ENCODE data around the gene S1PR2.
"Not testable (repeated sequence)": the region's sequence is repeated elsewhere in the genome, so short reads cannot be mapped to it uniquely, and the experiment has no call there.

Gene S1PR2

DNA sequence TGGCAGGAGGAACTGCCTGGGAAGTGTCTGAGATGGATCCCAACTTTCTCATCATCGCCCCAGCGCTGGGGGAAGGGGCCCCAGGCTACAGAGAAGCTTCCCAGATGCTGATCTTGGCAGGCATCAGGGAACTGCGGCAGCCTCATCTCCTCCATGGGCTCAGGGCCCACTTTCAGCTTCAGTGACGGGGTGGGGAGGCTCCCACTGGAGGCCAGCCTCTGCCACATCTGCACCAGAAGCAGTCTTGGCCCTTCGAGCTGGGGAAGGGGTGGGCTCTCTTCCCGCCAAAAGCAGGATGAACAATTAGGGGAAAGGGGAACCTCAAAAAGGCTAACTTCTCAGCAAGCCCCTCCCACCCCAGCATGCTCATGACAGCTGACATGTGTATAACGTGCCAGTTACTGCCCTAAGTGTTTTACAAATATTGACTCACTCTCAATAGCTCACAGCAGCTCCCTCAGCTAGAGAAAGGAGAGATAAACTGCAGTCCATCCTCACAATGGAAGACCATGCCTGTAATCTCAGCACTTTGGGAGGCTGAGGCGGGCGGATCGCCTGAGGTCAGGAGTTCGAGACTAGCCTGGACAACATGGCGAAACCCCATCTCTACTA, 7.1 kb upstream of the S1PR2 start:
- TF ChIP-seq, protein P1, sequence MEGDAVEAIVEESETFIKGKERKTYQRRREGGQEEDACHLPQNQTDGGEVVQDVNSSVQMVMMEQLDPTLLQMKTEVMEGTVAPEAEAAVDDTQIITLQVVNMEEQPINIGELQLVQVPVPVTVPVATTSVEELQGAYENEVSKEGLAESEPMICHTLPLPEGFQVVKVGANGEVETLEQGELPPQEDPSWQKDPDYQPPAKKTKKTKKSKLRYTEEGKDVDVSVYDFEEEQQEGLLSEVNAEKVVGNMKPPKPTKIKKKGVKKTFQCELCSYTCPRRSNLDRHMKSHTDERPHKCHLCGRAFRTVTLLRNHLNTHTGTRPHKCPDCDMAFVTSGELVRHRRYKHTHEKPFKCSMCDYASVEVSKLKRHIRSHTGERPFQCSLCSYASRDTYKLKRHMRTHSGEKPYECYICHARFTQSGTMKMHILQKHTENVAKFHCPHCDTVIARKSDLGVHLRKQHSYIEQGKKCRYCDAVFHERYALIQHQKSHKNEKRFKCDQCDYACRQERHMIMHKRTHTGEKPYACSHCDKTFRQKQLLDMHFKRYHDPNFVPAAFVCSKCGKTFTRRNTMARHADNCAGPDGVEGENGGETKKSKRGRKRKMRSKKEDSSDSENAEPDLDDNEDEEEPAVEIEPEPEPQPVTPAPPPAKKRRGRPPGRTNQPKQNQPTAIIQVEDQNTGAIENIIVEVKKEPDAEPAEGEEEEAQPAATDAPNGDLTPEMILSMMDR (IDR thresholded peaks at IDR 0.05; ENCODE audit: low read depth, low read length): no peak
- DNase-seq: no peak
- no peaks in the 10 kb centered on the region for H3K27me3 ChIP-seq (ENCODE audit: insufficient read depth, low read depth, severe bottlenecking)
- H3K9me3 ChIP-seq (ENCODE audit: severe bottlenecking): no peaks in the 10 kb centered on the region
- no peaks in the 10 kb centered on the region for H3K36me3 ChIP-seq
- H3K27ac ChIP-seq: no peak overlapping the region
- no peak overlapping the region for H3K4me3 ChIP-seq (ENCODE audit: low read depth, low read length)

DNA sequence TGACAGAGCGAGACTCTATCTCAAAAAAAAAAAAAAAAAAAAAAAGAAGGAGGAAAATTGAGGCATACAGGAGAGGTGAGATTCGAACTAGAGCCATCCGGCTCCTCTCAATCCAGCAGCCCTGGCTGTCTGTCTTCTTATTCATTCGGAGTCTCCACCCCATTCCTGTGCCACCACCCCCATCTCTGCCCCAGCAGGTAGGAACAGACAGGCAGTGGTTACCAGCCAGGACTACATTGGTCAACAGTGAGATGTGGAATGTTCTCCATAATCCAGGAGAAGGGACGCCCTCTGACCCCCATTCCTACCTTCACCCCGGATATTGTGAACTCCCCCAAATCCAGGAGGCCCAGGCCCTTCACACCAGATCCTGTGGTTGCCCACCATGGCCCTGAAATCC, 6.6 kb upstream of the S1PR2 start:
- Histone ChIP-seq H3K9me3 (ENCODE audit: severe bottlenecking) (no peaks in the 10 kb centered on the region), H3K4me3 (ENCODE audit: low read depth, low read length) (no peak overlapping the region), H3K27me3 (ENCODE audit: insufficient read depth, low read depth, severe bottlenecking) (no peaks in the 10 kb centered on the region), H3K27ac (no peak overlapping the region), H3K36me3 (no peaks in the 10 kb centered on the region)
- TF ChIP-seq, protein P1 (IDR thresholded peaks at IDR 0.05; ENCODE audit: low read depth, low read length): no peak
- DNase-seq: no peak

DNA sequence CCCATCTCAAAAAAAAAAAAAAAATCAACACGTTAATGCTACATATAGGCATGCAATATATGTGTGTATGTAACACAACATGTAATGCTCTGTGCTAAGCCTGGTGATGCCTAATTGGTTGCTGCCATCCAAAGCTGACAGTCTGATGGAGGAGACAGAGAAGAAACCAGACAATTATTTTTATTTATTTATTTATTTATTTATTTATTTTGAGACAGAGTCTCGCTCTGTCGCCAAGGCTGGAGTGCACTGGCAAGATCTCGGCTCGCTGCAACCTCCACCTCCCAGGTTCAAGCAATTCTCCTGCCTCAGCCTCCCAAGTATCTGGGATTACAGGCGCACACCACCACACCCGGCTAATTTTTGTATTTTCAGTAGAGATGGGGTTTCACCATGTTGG, 4.3 kb upstream of the S1PR2 start:
- not testable (repeated sequence) for H3K27ac ChIP-seq; H3K36me3 ChIP-seq; H3K9me3 ChIP-seq (ENCODE audit: severe bottlenecking); H3K27me3 ChIP-seq (ENCODE audit: insufficient read depth, low read depth, severe bottlenecking); H3K4me3 ChIP-seq (ENCODE audit: low read depth, low read length); DNase-seq

DNA sequence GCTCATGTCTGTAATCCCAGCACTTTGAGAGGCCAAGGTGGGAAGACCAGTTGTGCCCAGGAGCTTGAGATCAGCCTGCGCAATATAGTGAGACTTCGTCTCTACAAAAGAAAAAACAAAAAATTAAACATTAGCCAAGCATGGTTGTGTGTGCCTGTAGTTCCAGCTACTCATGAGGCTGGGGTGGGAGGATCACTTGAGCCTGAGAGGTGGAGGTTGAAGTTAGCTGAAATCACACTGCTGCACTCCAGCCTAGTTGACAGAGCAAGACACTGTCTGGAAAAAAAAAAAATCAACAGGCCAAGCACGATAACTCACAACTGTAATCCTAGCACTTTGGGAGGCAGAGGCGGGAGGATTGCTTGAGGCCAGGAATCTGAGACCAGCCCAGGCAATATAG, 3.9 kb upstream of the S1PR2 start:
- no peak for DNase-seq
- Histone ChIP-seq H3K36me3 (no peaks in the 10 kb centered on the region), H3K4me3 (ENCODE audit: low read depth, low read length) (no peak overlapping the region), H3K27ac (no peak overlapping the region), H3K9me3 (ENCODE audit: severe bottlenecking) (no peaks in the 10 kb centered on the region), H3K27me3 (ENCODE audit: insufficient read depth, low read depth, severe bottlenecking) (no peaks in the 10 kb centered on the region)
- TF ChIP-seq, protein P1 (IDR thresholded peaks at IDR 0.05; ENCODE audit: low read depth, low read length): no peak

DNA sequence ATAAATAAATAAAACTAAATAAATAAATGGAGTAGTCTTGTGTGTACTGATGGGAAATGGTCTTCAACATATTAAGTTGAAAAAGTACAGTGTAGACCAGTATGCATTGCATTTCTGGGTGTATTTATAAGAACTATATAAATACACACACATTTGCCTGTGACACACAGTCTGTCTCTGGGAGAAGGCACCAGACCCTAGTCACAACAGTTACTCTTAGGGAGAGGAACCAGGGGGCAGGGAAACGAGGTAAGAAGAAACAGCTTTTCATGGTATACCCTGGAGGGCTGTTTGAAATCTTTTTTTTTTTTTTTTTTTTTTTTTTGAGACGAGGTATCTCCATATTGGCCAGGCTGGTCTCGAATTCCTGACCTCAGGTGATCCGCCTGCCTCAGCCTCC, 2.8 kb upstream of the S1PR2 start:
- Histone ChIP-seq H3K36me3 (no peaks in the 10 kb centered on the region), H3K27ac (no peak overlapping the region), H3K9me3 (ENCODE audit: severe bottlenecking) (no peaks in the 10 kb centered on the region), H3K27me3 (ENCODE audit: insufficient read depth, low read depth, severe bottlenecking) (no peaks in the 10 kb centered on the region), H3K4me3 (ENCODE audit: low read depth, low read length) (no peak overlapping the region)
- TF ChIP-seq, protein P1 (IDR thresholded peaks at IDR 0.05; ENCODE audit: low read depth, low read length): no peak
- no peak for DNase-seq

DNA sequence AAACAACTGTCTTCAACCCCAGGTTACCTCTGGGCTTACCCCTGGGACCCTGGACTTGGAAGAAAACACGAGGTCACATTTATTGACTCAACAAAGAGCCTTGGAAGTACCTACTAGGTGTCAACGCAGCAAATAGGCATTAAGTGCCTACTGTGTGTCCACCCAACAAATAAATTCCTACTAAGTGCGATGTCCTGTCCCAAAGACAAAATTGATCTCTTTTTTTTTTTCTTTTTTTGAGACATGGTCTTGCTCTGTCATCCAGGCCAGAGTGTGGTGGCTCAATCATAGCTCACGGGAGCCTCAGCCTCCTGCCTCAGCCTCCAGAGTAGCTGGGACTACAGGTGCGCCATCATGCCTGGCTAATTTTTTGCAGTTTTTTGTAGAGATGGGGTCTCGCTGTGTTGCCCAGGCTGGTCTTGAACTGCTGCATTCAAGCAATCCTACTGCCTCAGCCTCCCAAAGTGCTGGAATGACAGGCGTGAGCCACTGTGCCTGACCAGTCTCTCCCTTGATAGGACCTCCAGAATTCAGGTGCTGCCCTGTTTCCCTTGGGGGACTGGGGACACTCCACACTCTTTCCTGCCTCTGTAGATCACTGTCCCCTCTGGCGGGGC, 589 bp upstream of the S1PR2 start:
- Histone ChIP-seq H3K27ac (no peak overlapping the region), H3K36me3 (no peaks in the 10 kb centered on the region), H3K9me3 (ENCODE audit: severe bottlenecking) (no peaks in the 10 kb centered on the region), H3K4me3 (ENCODE audit: low read depth, low read length) (peak overlapping the region; percentile 90; the same call in 1 of the 2 replicates), H3K27me3 (ENCODE audit: insufficient read depth, low read depth, severe bottlenecking) (no peaks in the 10 kb centered on the region)
- TF ChIP-seq, protein P1 (IDR thresholded peaks at IDR 0.05; ENCODE audit: low read depth, low read length): no peak
- no peak for DNase-seq

Data from WERI-Rb-1 (cell line).